ENCODE data around the gene PTAFR.

Gene PTAFR

DNA sequence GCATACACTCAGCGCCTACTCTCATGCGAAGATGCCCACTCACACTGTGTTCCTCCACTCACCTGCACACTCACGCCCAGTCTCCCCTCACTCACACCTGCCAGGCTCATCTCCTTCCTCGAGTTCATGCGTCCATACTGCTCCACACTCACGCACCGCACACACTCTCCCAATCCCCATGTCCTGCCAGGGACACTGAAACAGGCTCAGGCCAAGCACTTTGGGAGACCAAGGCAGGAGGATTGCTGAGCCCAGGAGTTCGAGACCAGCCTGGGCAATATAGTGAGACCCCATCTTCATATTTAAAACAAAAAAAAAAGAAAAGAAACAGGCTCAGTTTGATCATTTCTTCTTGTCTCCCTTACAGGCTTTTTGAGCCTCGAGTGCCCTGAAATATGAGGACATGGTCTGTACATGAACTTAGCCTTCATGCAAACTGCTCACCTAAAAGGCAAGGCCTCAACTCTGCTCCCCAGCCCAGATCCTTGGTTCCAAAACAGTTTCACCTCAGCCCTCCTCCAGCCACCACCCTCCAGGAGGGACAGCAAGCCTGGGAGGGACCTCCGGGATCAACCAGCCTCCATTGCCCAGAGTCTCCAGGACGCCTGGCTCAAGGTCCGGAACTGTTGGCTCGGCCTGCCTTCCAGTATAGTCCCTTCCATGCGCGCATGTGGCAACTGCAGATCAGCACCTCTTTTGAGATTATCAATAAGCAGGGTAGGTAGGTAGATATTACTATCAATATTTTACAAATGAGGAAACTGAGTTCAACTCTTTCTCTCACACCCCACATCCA, 2.4 kb upstream of the PTAFR start:
- DNase-seq (ENCODE audit: low read depth, low spot score): no peak

DNA sequence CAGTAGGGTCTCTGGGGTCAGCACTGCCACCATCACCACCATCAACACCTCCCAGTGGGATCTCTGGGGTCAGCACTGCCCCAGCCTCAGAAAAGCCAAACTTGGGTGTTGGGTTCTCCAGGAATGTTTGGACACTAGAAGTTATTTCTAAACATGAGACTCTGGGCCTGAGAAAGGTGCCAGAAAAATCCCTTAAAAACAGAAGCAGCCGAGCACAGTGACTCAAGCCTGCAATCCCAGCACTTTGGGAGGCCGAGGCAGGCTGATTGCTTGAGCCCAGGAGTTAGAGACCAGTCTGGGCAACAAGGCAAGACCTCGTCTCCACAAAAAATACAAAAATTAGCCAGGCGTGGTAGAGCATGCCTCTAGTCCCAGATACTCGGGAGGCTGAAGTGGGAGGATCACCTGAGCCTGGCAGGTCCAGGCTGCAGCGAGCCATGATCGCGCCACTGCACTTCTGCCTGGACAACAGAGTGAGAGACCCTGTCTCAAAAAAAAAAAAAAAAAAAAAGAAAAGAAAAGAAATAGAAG, 470 bp downstream of the PTAFR start:
- no peak for DNase-seq (ENCODE audit: low read depth, low spot score)

DNA sequence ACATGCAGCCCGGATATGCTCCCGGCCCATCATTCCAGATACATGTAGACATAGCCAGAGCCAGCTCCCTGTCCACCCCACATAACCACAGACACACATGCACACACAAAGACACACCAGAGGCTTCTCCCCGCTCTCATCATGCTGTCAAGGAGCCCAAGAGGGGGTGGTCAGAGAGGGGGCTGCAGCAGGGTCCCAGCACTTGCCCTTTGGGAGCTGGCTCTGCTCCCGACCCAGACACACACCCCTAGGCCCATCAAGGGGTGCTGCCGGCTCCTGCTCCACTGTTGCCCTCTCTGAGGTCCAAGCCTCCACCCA, 2.6 kb downstream of the PTAFR start:
- no peak for DNase-seq (ENCODE audit: low read depth, low spot score)

DNA sequence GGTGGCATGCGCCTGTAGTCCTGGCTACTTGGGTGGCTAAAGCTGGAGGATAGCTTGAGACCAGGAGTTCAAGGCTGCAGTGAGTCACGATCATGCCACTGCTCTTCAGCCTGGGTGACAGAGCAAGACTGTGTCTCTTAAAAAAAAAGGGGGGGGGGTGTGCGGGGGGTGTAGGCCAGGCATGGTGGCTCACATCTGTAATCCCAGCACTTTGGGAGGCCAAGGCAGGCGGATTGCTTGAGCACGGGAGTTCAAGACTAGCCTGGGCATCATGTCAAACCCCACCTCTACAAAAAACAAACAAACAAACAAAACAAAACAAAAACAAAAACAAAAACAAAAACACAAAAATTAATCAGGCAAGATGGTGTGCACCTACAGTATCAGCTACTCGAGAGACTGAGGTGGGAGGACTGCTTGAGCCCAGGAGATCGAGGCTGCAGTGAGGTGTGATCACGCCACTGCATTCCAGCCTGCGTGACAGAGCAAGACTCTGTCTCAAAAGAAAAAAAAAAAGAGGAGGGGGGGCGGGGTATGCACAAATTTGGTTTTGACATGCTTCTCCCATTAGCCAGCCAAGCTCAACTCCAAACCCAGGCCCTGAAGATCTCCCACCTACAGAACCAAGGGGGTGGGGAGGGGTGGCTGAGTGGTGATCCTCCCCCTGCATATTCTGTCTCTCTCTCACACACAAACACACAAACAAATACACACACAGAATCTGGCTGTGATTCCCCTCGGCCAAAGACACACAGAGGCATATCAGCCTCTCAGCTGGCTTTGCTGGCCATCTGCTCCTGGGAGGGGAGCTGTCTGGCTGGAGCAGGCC, 3.1 kb downstream of the PTAFR start:
- DNase-seq (ENCODE audit: low read depth, low spot score): no peak

DNA sequence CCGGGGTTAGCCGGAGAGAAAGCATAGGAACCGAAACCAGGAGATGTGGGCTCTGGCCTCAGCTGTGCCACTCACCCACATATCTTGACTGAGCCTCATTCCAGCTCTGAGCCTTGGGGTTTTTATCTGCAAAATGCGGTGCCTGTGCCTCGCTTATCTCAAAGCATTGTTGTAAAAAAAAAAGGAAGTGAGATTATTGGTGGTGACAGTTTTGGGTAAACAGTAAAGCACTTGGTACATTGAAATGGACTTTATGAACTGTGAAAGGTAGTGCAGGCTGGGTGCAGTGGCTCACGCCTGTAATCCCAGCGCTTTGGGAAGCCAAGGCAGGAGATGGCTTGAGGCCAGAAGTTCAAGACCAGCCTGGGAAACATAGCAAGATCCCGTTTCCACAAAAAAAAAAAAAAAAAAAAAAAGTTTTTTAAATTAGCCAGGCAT, 3.8 kb downstream of the PTAFR start:
- DNase-seq (ENCODE audit: low read depth, low spot score): no peak

DNA sequence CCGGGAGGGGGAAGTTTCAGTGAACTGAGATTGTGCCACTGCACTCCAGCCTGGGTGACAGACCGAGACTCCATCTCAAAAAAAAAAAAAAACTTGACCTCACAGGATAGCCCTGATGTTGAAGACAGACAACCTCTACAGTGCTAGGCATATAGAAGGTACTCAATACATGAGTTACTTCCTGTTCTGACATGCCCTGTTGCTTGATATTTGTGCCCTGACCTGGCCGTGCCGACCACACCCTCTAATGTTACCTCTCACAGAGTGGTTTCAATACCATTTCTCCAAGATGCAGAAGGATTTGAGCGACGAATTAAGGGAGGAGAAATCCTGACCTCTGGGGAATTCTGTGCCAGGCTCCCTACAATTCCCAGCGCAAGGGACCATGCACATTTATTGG, 5.2 kb downstream of the PTAFR start:
- DNase-seq (ENCODE audit: low read depth, low spot score): no peak

DNA sequence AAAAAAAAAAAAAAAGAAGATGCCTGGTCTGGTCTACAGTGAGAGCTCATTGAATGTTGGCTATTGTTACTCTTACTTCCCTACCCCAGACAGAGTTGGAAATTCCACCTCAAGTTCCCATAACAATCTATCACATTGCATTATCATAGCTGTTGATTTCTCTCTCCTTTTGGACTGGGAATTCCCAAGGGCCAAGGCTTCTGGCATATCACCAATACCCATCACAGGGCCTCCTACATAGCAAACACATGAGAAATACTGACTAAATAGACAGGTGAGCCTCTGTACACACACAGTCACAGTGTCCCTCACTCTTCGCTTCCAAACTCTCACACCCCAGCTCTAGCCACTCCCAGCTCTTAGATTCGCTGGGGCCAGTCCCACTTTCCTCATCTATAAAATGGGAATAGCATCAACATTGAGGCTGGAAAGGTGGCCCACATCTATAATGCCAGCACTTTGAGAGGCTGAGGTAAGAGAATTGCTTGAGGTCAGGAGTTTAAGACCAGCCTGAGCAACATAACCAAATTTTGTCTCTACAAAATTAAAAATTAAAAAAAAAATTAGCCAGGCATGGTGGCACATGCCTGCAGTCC, 6.4 kb downstream of the PTAFR start:
- DNase-seq (ENCODE audit: low read depth, low spot score): no peak

DNA sequence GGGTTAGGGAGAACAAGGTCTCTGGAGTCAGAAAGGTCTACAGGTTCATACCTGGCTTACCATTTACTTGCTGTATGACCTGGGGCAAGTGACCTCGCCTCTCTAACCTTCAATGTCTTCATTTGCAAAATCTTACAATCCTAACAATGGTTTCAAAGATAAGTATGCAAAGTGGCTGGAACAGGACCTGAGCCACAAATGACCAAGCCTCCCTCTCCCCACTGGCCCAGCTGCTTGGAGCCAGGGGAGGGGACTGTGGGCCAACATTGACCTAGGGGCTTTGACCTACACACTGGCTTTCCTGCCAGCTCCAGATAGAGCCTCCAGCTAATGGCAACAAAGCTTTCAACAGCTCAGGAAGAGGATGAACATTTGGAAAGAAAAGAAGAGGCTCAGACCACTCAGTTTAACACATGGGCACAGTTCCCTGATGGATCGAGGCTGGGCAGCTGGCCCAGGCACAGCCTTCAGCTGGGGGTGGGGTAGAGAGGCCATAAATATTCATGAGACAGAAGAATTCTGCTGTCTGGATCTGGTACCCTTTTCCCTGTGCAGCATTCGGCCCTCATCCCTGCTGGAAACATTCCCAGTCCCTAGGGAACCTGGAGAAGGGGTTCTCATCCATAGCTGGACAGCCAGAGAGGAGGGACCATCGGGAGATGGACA, 12.9 kb downstream of the PTAFR start:
- DNase-seq (ENCODE audit: low read depth, low spot score): no peak

DNA sequence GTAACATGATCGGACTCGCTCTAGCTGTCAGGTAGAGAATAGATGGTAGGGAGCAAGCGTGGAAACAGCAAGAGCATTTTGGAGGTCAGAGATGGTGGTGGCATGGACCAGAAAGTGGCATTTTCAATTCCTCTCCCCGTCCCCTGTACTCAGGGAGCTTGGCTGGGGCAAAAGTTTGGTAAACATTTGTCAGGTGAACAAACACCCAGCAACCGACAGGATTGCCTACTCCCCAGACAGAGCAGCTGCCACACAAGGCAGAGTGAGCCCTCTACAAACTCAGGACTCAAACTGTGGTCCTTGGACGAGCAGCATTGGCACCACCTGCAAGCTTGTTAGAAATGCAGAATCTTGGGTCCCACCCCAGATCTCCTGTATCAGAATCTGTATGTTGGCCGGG, 14.3 kb downstream of the PTAFR start:
- no peak for DNase-seq (ENCODE audit: low read depth, low spot score)

DNA sequence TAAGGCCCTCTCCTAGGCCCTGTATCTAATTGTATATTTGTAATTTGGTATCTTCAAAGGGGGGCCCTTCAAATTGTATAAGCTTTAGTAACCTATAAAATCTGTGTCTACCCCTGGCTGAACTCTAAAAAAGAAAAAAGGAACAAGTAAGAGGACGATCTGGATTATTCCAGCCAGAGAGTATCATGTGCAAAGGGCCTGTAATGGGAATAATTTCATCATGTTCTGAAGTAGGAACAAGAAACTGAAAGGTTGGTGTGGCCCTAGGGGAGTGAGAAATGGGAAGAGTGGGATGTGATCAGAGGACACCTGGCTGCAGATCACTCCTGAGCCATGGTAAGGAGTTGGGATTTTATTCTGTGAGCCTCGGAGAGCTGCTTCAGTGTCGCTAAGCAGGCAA, 14.7 kb downstream of the PTAFR start:
- DNase-seq (ENCODE audit: low read depth, low spot score): no peak

DNA sequence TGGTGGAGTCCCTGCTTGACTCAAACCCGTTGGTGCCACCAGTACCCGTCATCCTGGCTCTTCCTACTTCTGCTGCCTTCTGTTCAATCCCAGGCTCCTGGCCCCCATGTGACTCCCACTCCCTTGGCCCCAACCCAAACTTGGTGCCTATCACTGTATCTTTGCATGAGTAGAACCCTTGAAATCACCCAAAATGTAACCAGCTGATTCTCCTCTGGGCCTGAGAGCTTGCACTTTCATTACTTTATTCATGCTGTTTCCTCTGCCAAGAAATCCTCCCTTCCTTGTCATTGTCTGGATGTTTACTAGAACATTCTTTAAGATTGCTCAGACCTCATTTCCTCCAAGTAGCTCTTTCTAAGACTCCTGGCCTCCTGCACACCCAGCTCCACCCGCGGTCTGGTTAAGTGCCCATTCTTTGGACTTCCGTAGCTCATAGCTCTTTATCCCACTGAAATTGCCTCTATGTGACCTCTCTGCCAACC, 15.7 kb downstream of the PTAFR start:
- DNase-seq (ENCODE audit: low read depth, low spot score): no peak

DNA sequence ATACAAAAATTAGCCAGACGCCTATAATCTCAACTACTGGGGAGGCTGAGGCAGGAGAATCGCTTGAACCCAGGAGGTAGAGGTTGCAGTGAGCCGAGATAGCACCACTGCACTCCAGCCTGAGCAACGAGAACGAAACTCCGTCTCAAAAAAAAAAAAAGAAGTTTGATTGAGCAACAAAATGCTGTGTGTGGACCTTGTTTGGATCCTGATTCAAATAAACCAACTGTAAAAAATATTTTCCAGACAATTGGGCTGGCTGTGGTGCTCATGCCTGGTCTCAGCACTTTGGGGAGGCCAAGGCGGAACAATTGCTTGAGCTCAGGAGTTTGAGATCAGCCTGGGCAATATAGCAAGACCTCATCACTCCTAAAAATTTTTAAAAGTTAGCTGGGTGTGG, 16.8 kb downstream of the PTAFR start:
- no peak for DNase-seq (ENCODE audit: low read depth, low spot score)

DNA sequence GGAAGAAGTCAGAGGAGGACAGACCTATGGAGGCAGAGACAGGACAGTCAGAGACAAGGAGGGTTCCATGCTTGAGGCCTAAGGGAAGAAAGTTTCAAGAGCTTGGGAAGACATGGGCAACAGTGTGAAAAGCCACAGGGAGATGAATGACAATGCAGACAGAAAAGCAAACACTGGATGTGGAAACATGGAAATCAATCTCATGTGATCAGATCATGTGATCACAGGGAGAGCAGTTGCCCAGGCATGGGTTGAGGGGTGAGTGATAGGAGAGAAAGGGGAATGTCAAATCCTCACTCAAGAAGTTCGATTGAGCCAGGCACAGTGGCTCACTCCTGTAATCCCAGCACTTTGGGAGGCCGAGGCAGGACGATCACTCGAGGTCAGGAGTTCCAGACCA, 17.2 kb downstream of the PTAFR start:
- no peak for DNase-seq (ENCODE audit: low read depth, low spot score)

DNA sequence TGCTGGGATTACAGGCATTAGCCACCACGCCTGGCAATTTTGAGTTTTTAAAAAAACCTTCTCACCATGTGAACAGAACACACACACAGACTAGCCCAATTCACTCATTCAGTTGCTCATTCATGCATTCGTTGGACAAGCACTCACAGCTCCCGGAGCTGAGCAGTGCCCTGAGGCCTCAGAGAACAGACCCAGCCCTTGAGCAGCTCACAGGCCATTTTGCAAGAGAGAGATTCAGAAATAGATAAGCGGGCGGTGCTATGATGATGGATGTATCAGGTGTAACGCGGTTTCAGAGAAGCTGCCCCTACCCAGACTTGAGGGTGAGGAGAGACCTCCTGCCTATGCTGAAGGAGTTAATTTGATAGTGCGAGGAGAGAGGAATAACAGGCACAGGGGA, 18.6 kb downstream of the PTAFR start:
- no peak for DNase-seq (ENCODE audit: low read depth, low spot score)

DNA sequence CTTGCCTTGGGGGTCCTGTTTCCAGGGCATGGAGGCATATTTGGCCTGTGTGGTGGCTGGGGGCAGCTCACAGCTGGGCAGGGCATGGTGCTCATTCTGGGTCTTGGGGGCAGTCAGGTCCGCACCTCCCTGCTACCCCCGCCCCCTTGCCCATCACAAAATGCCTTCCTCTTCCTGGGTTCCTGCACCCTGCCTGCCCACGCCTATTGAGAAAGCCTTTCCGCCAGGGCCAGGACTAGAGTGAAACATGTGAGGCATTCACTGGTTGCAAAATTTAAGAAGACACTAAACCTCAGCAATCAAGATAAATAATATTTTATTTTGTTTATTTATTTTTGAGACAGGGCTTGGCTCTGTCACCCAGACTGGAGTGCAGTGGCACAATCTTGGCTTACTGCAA, 19.7 kb downstream of the PTAFR start:
- no peak for DNase-seq (ENCODE audit: low read depth, low spot score)

DNA sequence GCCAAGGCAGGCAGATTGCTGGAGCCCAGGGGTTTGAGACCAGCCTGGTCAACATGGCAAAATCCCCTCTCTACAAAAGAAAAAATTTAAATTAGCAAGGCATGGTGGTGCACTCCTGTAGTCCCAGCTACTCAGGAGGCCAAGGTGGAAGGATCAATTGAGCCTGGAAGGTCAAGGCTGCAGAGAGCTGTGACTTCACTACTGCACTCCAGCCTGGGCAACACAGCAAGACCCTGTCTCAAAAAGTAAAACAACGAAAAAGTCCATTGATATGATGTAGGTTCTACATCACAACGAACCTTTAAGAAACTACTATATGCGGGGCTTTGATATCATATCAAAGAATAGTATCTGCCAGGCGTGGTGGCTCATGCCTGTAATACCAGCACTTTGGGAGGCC, 20.9 kb downstream of the PTAFR start:
- DNase-seq (ENCODE audit: low read depth, low spot score): no peak

DNA sequence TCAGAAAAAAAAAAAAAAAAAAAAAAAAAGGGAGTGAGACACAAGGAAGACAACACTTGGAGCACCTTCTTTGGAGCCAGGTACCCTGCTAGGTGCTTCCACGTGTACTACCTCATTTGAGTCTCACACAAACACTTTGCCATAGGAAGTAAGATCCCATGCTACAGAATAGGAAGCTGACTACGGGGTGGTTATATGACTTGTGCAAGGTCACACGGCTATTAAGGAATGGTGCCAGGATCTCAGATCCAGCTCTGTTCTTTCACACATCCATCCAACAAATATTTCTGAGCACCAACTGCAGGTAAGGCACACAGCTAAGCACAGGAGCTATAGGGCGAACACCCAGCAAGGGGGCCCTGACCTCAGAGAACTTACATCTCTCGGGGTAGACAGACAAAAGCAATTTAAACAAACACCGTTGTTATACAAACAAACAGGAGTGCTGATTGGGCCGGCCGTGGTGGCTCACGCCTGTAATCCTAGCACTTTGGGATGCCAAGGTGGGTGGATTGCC, 22.4 kb downstream of the PTAFR start:
- no peak for DNase-seq (ENCODE audit: low read depth, low spot score)

DNA sequence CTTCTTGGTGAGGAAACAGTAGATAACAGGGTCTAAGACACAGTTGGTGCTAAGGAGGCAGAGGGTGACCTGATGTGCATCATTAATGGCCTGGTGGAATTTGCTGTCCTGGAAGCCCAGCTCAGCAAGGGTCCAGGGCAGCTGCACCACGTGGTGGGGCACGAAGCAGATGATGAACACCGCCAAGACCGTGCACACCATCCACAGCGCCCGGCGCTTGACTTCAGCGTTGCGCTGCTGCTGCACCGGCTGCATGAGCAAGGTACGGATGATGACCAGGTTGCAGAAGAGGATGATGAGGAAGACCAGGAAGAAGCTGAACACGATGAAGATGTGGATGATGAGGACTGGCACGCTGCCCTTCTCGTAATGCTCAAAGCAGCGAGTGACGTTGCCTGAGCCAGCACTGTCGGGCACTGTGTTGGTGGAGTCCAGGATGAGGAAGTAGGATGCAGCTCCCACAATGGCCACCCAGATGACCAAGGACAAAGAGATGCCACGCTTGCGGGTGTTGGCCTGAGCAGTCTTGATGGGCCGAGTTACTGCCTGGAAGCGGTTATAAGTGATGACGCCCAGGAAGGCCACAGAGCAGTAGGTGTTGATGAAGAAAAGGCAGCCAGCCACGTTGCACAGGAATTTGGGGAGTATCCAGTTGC, 26.2 kb downstream of the PTAFR start:
- DNase-seq (ENCODE audit: low read depth, low spot score): no peak

DNA sequence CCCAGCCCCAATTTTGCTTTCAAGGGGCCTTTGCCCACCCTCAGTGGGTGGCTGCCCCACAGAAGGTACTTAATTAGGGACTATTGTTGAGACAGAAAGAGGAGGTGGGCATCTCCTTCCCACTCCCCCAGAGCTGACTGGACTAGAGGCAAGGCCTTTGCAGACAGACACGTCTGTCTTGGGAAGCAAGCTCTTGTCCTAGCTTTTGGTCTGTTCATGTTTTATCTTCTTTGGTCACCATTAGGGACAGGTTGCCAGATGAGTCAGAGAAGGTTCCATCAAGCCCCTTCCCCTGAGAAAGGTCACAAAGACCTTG, 27.7 kb downstream of the PTAFR start:
- DNase-seq (ENCODE audit: low read depth, low spot score): no peak

DNA sequence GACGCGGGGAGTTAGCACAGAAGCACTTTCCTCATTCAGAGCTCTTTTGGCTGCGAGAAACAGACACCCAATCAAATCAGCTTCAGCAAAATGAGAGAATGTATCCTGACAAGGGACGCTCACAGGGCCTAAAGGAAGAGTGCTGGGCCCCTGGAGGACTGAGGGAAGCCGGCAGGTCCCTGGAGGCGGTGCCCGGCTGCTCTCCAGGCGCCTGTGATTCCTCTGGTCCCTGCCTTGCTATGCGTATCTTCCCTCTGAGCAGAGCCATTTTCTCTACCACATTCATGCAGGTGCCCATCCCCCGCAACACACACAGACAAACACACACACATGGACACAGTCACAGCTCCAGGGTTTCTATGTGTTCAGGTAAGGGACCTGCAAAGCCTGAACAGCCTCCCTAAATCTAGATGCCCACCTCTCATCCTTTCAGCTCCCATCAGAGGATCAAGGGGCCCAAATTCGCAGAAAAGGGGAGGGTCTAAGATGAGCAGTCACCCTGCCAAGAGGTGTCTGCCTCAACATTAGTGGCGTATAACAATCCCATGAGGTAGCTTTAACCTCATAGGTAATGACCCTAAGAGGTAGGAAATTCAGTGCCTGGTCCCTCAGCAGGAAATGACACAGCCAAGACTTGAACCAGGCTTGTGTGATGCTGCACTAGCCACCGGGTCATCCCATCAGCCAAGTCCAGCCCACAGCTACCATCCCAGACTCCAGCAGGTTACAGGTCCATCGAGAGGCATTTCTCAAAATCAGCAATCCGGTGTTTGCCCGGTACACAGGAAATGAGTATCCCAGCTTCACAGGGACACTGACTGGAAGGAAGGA, 29.0 kb downstream of the PTAFR start:
- DNase-seq (ENCODE audit: low read depth, low spot score): no peak
